Retina (tissue), 1 donor: ENCODE data around the gene LUC7L.
"Not testable (repeated sequence)": the region's sequence is repeated elsewhere in the genome, so short reads cannot be mapped to it uniquely, and the experiment has no call there.

ENCODE experiments used
- DNase-seq: peaks from one replicate; pipeline ENCODE4 v3.0.0-alpha.2; 2016

LUC7L gene

GRCh38 chr16:228151-228851, 948 bp downstream of the LUC7L start:
- no peak for DNase-seq

DNA sequence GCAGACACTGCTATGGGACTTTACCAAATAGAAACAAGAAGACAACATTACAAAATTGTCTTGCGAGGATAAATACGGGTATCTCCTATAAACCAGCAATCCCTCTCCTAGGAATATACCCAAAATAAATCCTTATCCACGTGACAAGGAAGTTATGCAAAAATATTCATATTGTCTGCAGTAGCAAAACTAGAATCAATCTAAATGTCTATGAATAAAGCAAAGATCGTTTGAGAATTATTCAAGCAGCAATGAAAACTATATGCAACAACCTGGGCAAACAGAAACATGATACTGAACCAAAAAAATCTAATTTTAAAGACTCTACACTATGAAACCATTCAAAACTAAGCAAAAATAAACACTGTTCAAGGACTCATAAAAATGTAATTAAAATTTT, 9.2 kb downstream of the LUC7L start:
- no peak for DNase-seq

DNA sequence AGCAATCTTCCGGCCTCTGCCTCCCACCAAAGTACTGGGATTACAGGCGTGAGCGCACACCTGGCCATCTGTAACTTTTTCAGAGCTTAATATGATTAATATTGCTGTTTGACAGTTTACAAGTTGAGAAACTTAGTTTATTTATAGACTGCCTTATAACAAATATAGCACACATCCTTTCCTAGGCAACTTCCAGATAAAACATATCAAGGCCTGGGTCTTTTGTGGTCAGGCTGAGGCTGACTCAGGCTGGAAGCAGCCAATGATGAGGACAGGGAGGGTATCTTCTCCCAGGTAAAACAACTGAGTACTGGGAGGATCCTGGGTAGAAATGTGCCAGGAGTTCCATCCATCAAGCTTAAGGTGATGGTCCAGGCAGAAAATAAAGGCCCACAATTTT, 16.2 kb downstream of the LUC7L start:
- DNase-seq = no peak

DNA sequence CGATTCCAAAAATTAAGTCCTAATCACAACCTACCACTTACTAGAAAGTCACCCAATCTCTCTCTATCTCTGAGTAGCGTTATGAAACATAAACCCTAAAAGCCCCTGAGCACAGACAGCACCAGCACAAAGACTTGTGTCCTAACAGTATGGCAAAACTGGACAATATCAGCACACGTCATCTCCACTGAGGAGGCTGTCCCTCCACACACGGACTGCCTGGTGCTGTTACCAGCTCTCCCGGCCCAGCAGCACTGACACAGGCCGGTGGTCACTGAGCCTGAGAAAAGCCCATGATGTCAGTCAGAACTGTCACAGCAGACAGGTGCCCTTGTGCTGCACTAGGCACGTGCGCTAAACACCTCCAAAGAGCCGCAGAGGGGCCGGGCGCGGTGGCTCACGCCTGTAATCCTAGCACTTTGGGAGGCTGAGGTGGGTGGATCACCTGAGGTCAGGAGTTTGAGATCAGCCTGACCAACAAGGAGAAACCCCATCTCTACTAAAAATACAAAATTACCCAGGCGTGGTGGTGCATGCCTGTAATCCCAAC, 17.5 kb downstream of the LUC7L start:
- not testable (repeated sequence) for DNase-seq

DNA sequence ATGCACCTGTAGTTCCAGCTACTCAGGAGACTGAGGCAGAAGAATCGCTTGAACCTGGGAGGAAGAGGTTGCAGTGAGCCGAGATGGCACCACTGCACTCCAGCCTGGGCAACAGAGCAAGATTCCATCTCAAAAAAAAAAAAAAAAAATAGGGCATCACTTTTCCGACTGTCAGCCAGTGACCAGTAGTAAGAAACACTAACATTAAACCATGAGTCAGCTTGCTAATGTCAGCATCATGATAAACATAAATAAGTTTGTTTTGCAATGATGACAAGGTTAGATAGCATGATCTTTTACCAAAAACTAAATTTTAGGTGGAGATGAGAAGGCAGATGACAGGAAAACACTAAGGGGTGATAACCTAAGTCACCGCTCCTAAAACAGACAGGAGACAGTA, 19.9 kb downstream of the LUC7L start:
- DNase-seq = not testable (repeated sequence)

- not testable (repeated sequence) for DNase-seq
Observed at GRCh38 chr16:204046-204445, 25.2 kb downstream of the LUC7L start.

DNA sequence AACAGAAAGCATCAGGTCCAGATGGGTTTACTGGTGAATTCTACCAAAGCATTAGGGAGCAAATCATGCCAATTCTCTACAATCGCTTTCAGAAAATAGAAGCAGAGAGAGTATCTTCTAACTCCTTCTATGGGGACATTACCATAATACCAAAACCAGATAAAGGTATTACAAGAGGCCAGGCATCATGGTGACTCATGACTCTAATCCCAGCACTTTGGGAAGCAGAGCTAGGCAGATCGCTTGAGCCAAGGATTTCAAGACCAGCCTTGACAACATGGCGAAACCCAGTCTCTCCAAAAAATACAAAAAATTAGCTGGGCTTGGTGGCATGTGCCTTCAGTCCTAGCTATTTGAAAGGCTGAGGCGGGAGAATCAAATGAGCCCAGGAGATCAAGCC, 26.0 kb downstream of the LUC7L start:
- no peak for DNase-seq

GRCh38 chr16:200388-200787, 28.9 kb downstream of the LUC7L start:
- no peak for DNase-seq

- DNase-seq = no peak
Observed at GRCh38 chr16:194516-194915, 34.7 kb downstream of the LUC7L start.

DNA sequence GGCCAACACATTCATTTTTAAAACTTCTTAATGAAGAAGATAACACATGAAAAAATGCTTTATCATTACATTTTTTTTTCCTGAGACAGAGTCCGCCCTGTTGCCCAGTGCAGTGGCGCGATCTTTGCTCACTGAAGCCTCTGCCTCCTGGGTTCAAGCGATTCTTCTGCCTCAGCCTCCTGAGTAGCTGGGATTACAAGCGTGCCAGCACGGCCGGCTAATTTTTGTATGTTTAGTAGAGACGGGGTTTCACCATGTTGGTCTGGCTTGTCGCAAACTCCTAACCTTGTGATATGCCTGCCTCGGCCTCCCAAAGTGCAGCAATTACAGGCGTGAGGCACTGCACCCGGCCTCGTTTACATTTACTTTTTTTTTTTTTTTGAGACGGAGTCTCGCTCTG, 35.8 kb downstream of the LUC7L start:
- DNase-seq = no peak

- no peak for DNase-seq
Observed at GRCh38 chr16:192686-193085, 36.6 kb downstream of the LUC7L start.

DNA sequence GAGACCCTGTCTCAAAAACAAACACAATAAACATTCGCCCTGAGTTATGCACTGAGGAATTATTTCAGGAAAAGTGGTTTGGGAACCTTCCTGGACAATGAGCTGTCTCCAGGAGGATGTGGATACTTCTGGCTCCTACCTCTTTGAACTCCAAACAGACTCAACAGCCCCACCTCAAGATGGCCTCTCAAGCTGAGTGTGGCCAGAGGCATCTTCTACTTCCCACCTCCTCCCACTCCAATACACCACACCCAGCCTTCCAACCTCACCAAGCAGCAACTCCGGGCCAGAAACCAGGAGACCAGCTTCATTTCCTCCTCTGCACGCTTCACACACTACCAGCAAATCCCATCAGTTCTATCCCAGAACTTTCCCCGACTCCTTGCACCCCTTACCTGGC, 37.4 kb downstream of the LUC7L start:
- no peak for DNase-seq

GRCh38 chr16:189604-190186, 39.6 kb downstream of the LUC7L start:
- no peak for DNase-seq

DNA sequence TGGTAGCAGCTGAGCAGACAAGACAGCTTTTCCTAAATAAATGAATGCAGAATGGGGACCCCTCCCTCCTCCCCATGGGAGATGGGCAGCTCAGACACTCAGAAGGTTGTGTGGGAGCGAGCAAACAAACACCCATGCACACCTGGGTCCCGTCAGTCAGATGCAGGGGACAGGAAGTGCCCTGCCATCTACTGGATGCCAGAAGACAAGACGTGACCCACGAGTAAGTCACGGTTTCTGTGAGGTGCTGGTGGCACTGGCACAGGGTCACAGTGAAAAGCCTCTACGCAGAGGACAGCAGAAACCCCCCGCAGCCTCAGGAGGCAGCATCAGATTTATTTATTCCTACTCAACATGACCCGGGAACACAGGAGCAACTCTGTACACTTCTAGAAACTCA, 40.6 kb downstream of the LUC7L start:
- no peak for DNase-seq

DNA sequence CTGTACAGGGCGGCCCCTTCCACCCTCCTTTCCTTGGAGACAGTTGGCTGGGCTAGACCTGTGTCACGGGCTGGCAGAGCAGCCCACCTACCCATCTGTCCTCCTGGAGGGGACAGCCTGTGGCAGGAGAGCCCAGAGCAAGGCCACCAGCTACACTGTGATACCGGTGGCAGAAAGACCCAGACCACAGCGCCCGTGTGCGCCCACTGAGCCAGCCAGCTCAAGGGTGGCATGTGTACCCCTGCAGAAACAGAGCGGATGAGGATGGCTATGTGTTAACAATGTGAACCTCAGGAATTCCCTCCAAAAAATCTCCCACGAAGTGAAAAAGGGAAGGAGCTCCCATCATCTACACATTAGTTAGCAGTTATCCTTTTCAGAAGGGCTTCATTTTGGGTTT, 41.9 kb downstream of the LUC7L start:
- DNase-seq = no peak

DNA sequence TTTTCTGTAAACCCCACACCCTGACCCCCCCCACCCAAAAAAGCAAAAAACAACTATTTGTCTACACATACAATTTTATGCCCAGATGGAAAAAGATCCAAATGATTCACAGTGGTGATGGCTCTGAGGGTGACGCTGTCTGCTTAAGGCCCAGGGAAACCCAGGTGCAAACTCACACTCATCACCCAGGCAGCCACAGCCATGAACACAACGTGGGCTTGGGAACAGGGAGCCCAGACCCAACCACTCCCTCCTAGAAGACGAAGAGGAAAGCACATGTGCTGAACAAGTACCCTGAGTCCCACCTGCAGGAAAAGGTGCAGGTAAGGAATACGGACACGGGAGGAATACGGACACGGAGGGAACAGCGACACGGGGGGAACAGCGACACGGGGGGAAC, 43.6 kb downstream of the LUC7L start:
- no peak for DNase-seq

DNA sequence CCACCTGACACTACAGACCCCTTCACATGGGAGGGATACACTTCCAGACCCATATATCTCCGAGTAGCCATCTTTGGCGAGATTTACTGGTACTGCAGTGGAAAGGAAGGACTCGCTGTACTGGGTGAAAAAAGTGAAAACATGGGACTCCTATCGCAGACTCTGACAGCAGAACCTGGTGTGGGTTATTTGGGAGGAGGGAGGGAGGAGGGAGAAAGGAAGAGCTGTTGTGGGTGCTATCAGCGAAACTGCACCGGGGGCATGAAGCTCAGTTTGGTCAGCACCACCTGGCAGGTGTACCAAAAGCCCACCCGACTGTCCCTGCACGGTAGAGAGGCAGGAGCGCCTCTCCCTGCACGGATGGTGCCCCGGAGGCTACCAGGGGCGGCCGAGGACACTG, 44.0 kb downstream of the LUC7L start:
- DNase-seq = no peak

GRCh38 chr16:183005-183404, 46.2 kb downstream of the LUC7L start:
- no peak for DNase-seq

- DNase-seq = no peak
Observed at GRCh38 chr16:181565-182021, 47.7 kb downstream of the LUC7L start.

DNA sequence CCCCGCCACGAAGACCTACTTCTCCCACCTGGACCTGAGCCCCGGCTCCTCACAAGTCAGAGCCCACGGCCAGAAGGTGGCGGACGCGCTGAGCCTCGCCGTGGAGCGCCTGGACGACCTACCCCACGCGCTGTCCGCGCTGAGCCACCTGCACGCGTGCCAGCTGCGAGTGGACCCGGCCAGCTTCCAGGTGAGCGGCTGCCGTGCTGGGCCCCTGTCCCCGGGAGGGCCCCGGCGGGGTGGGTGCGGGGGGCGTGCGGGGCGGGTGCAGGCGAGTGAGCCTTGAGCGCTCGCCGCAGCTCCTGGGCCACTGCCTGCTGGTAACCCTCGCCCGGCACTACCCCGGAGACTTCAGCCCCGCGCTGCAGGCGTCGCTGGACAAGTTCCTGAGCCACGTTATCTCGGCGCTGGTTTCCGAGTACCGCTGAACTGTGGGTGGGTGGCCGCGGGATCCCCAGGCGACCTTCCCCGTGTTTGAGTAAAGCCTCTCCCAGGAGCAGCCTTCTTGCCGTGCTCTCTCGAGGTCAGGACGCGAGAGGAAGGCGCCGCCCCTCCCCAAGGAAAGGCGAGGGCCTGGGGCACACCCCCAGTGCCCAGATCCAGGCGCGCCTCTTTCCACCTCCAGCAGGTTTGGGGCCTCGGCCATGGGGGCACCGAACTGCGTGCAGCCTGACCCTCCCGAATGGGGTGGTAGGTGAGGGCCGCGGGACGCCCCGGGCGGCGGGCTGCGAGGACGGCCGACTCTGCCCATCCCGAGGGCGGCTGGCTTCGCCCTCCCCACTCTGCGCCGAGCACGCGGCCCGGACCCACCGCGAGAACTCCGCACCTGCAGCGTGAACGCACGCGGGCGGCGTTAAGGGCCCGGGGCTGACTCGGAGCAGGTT, 48.3 kb downstream of the LUC7L start:
- DNase-seq = peak; percentile 91

DNA sequence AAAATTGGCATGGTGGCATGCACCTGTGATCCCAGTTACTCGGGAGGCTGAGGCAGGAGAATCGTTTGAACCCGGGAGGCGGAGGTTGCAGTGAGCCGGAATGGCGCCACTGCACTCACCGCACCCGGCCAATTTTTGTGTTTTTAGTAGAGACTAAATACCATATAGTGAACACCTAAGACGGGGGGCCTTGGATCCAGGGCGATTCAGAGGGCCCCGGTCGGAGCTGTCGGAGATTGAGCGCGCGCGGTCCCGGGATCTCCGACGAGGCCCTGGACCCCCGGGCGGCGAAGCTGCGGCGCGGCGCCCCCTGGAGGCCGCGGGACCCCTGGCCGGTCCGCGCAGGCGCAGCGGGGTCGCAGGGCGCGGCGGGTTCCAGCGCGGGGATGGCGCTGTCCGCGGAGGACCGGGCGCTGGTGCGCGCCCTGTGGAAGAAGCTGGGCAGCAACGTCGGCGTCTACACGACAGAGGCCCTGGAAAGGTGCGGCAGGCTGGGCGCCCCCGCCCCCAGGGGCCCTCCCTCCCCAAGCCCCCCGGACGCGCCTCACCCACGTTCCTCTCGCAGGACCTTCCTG, 49.1 kb downstream of the LUC7L start, which contains the start of gene HBQ1:
Gene HBQ1, plus strand, starts transcription at position 359 of the 575 bp plus-strand sequence. Its CDS starts 28 bp downstream, at position 387.
- DNase-seq = peak; percentile 54

GRCh38 chr16:179211-180092, 49.8 kb downstream of the LUC7L start:
- DNase-seq = no peak
